ENCODE measurements around the gene COG1. TPM values are rescaled to one million over a fixed set of nuclear protein-coding genes. Genes with fewer than 3 reads are reported as not detected.
A peak's percentile ranks its signal among the peaks of the same experiment; 100 is the strongest.

Gene COG1
- total and polyA plus RNA-seq, 9 of the 15 experiments (the other 6 are each of a cell fraction or from before 2014, with no cell fraction given): 9.5 to 26.8 (median 12.9) TPM

DNA sequence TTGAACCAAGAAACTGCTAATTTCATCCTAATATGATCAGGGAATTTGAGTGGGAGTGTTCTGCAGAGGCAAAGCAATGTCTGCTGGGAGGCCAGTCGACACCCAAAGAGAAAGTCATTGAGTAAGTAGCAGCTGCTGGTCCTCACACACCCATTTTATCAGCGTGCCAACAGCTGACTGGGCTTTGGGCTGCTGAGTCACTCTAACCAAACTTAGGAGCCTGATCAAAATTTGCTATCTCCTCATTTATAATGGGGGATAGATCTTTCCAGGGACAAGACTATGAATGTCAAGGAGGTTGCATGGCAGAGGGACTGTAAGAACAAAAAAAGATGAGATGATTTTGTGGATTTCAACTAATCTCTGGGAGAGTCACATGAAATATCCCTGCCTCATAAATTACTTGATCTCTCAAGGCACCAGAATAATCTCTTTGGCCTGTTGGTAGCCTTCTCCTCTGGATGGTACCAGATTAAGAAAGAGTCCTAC, 35.9 kb downstream of the COG1 start (continued):
- TF ChIP-seq STAT6 (CRISPR knock-in tag; IDR thresholded peaks at IDR 0.05) (no peak), NR2C1 (IDR thresholded peaks at IDR 0.05) (no peak), NR2C1 (tag; IDR thresholded peaks at IDR 0.05) (no peak), NFE2L1 (tag; IDR thresholded peaks at IDR 0.05; ENCODE audit: borderline replicate concordance, low read depth) (peak; percentile 74; the same call in 1 of the 2 replicates), RNF2 (IDR thresholded peaks at IDR 0.05) (peak; percentile 68; the same call in 1 of the 2 replicates), MCM5 (IDR thresholded peaks at IDR 0.05; ENCODE audit: low read depth) (no peak), DPF2 (IDR thresholded peaks at IDR 0.05) (peak; percentile 92), ATF2 (CRISPR knock-in tag; IDR thresholded peaks at IDR 0.05) (no peak), SLC30A9 (CRISPR knock-in tag; IDR thresholded peaks at IDR 0.05) (no peak), CCNT2 (IDR thresholded peaks at IDR 0.05; ENCODE audit: borderline replicate concordance, extremely low read depth, insufficient read length, low read depth, low read length) (no peak), ZNF354B (CRISPR knock-in tag; IDR thresholded peaks at IDR 0.05) (no peak), NFIX (CRISPR knock-in tag; IDR thresholded peaks at IDR 0.05; ENCODE audit: low read depth) (no peak), FOXJ2 (tag; IDR thresholded peaks at IDR 0.05) (no peak), ZFP30 (CRISPR knock-in tag; IDR thresholded peaks at IDR 0.05; ENCODE audit: borderline replicate concordance) (no peak), HDAC2 (IDR thresholded peaks at IDR 0.05) (peak; percentile 63; the same call in 1 of the 2 replicates), ZKSCAN1 (IDR thresholded peaks at IDR 0.05; ENCODE audit: low read depth, low read length) (peak; percentile 59; the same call in 1 of the 2 replicates), GATAD2A (IDR thresholded peaks at IDR 0.05) (peak; percentile 64; the same call in 1 of the 2 replicates), MBD2 (IDR thresholded peaks at IDR 0.05; ENCODE audit: borderline replicate concordance, low read depth) (peak; percentile 74), ZNF696 (CRISPR knock-in tag; conservative IDR thresholded peaks at IDR 0.05) (no peak), ARNT (IDR thresholded peaks at IDR 0.05) (peak in 1 of 2 experiments; percentile 67; a peak in 1 of 4 replicates), TEAD2 (tag; IDR thresholded peaks at IDR 0.05) (no peak), MEIS2 (IDR thresholded peaks at IDR 0.05; ENCODE audit: partially characterized antibody) (peak; percentile 73), ETV6 (IDR thresholded peaks at IDR 0.05; ENCODE audit: borderline replicate concordance in 1 of 2, low read depth in 2 of 2, low read length in 1 of 2) (no peak), ETV6 (CRISPR knock-in tag; IDR thresholded peaks at IDR 0.05; ENCODE audit: borderline replicate concordance) (no peak), RCOR1 (IDR thresholded peaks at IDR 0.05; ENCODE audit: borderline replicate concordance in 1 of 2, low read depth in 2 of 2, low read length in 2 of 2) (peak in 1 of 2 experiments; percentile 55; a peak in 1 of 4 replicates)
- TF ChIP-seq, protein P1, sequence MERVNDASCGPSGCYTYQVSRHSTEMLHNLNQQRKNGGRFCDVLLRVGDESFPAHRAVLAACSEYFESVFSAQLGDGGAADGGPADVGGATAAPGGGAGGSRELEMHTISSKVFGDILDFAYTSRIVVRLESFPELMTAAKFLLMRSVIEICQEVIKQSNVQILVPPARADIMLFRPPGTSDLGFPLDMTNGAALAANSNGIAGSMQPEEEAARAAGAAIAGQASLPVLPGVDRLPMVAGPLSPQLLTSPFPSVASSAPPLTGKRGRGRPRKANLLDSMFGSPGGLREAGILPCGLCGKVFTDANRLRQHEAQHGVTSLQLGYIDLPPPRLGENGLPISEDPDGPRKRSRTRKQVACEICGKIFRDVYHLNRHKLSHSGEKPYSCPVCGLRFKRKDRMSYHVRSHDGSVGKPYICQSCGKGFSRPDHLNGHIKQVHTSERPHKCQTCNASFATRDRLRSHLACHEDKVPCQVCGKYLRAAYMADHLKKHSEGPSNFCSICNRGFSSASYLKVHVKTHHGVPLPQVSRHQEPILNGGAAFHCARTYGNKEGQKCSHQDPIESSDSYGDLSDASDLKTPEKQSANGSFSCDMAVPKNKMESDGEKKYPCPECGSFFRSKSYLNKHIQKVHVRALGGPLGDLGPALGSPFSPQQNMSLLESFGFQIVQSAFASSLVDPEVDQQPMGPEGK (CRISPR knock-in tag; IDR thresholded peaks at IDR 0.05; ENCODE audit: borderline replicate concordance): no peak

Measured in K562 (cell line).